Stimulated activated CD4-positive, alpha-beta T cell treated with anti-CD3 and anti-CD28 coated beads, Interleukin-1b, Interleukin-23, amount 100 ng/mL, for 24 hours (primary cell): ENCODE results near the gene MTRF1L.
A peak's percentile ranks its signal among the peaks of the same experiment; 100 is the strongest.
"Not testable (repeated sequence)": the region's sequence is repeated elsewhere in the genome, so short reads cannot be mapped to it uniquely, and the experiment has no call there.

Source experiments
- DNase-seq, 4 experiments: peaks; one replicate each; pipeline ENCODE4 v3.0.0-alpha.2; 2020; ENCODE audit warnings: low read depth in 4 of 4, low spot score in 1 of 4

MTRF1L gene

DNA sequence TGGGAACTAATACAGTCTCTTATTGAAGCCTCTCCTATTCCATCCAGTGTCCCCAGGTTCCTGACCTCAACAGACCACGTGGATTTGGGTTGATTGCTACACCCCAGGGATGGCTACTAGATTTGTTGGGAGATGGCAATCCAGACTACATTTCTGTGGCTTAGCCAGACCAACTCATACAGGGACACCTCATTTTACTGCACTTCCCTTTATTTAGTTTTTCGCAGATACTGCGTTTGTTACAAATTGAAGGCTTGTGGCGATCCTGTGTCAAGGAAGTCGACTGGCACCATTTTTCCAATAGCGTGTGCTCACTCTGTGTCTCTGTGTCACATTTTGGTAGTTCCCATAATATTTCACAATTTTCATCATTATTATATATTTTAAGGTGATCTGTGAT, 10.3 kb upstream of the MTRF1L start:
- no peak for DNase-seq

DNA sequence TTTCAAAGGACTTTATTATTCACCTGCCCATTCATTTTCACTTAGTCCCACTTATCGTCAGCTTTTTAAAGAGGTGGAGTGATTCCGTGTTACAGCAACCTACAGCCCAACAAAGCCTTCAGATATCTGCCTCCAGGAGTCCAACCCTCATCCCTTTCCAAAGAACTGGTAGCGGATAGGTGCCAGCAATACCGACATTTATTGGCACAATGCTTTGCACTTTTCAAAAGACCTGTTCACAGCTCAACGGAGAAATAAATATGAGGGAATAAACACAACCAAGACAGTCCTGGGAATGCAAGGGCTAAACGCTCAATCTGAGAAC, 819 bp upstream of the MTRF1L start:
- no peak for DNase-seq

GRCh38 chr6:153001767-153002612, 519 bp downstream of the MTRF1L start:
- DNase-seq: peak in 1 of 4 experiments; percentile 4

DNA sequence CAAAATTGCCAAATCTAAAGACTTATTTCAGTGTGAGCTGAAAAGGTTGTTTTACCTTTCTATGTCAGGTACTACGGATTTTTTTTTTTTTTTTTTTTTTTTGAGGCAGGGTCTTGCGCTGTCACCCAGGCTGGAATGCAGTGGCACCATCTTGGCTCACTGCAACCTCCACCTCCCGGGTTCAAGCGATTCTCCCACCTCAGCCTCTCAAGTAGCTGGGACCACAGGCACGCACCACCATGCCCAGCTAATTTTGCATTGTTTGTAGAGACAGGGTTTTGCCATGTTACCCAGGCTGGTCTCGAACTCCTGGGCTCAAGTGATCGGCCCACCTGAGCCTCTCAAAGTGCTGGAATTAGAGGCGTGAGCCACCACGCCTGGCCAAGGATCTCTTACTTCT, 1.7 kb downstream of the MTRF1L start:
- DNase-seq: not testable (repeated sequence)

GRCh38 chr6:153000243-153000642, 2.3 kb downstream of the MTRF1L start:
- no peak for DNase-seq

- DNase-seq: not testable (repeated sequence)
These were observed 3.0 kb downstream of the MTRF1L start for GRCh38 chr6:152999538-152999937.

DNA sequence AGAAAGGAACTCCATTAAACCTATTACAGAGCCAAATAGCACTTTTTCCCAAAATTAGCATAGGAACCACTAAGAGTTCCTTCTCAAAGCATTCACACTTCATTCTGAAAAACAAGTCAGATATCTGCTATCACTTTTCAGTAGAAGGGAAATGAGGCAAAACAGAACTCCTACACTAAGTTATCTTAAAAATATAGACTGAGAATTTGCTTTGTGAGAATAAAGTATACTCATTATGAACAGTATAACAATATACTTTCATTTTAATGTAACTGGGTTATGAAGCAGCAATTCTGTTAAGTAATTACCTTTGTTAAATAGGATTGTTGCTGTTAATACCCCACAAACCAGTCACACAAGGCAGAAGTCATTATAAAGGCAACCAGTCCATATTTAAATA, 8.7 kb downstream of the MTRF1L start:
- DNase-seq: no peak

DNA sequence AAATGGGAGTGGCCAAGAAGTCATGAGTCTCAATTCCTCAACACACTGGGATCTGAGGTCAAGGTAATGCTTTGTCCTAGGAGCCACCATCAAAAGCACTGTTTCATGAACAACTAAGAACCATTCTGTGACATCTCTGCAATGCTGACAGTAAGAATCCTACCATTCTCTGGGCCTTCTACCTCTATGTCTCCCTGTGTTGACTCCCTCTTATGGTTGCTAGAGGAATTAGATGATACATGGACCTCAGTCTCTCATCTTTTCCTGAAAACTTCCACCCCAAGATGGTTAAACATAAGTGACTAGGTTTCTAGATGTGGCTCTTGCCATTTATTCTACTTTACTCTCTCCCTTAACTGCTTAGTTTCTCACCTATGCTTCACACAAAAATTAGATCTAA, 9.1 kb downstream of the MTRF1L start:
- no peak for DNase-seq

- DNase-seq: no peak
These were observed 15.5 kb downstream of the MTRF1L start for GRCh38 chr6:152986978-152987377.

DNA sequence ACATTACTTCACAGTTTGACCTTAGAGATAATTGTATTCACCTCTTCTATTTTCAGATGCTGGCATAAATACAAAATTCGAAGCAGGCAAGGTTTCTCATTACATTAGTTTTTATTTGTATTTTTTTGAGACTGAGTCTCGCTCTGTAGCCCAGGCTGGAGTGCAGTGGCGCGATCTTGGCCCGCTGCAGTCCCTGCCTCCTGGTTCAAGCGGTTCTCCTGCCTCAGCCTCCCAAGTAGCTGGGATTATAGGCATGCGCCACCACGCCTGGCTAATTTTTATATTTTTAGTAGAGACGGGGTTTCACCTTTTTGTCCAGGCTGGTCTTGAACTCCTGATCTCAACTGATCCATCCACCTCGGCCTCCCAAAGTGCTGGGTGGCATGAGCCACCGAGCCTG, 17.2 kb downstream of the MTRF1L start:
- not testable (repeated sequence) for DNase-seq

- DNase-seq: no peak
These were observed 18.0 kb downstream of the MTRF1L start for GRCh38 chr6:152984513-152984872.

- DNase-seq: peak; percentile 46 to 95 (median 92)
These were observed 18.6 kb downstream of the MTRF1L start for GRCh38 chr6:152983637-152984512.

- peak; percentile 92 to 96 (median 94) for DNase-seq
These were observed 19.4 kb downstream of the MTRF1L start, which contains the start of gene FBXO5 for GRCh38 chr6:152982904-152983636. Gene FBXO5, minus strand, starts transcription at chr6:152983041. Its CDS starts 82 bp downstream, at chr6:152982959.

DNA sequence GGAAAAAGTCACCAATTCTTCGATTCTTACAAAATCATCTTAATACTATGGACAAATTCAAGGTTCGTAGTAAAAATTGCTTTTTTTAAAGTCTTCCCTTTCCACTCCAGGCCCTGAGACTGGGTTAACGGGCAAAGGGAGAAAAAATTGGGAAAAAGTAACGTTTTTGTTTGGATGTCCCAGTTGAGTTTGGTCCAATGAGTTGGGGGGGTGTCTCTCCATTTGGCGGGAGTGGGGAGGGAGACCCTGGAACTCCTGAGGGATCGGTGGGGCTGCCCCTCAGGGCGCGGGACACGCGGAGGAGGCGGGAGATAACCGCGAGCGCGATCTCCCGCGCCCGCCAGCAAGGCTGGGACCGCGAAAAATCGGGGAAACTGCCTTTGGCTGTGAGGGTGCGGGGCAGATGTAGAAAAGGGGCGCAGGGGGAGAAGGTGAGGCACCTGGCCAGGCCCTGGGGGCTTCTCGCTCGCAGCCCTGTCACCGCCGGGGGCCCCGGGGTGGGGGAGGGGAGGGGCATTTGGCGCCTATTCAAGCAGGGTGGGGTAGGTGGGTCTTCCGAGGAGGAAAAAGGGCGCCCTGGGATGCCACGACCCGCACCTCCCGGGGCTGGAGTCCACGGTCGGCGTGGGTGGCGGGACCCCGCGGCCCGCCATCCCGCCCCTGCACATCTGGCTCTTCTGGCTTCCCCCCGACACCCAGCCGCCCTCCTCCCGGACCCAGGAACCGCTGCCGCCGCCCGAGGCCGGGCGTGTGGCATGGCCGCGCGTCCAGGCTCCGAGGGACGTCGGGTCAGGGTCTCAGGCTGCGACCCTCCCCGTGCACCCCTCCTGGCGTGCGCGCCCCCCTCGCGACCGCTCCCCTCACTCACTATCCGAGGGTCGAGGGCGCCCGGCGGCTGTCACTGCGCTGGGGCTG, 20.3 kb downstream of the MTRF1L start:
- peak in 1 of 4 experiments; percentile 21 for DNase-seq

- no peak for DNase-seq
These were observed 21.3 kb downstream of the MTRF1L start for GRCh38 chr6:152981219-152981618.

- no peak for DNase-seq
These were observed 21.9 kb downstream of the MTRF1L start for GRCh38 chr6:152980656-152981055.

GRCh38 chr6:152979116-152979515, 23.4 kb downstream of the MTRF1L start:
- DNase-seq: no peak

- no peak for DNase-seq
These were observed 24.5 kb downstream of the MTRF1L start for GRCh38 chr6:152978058-152978457.

- DNase-seq: no peak
These were observed 25.0 kb downstream of the MTRF1L start for GRCh38 chr6:152977556-152977955.

- no peak for DNase-seq
These were observed 25.8 kb downstream of the MTRF1L start for GRCh38 chr6:152976749-152977148.
